GM21825 (cell line): ENCODE measurements around the gene NUDT5.

Source experiments
- ATAC-seq: cut with Tn5 transposase; IDR thresholded peaks from one replicate; pipeline ENCODE4 v1.9.1; 2021; ENCODE audit warnings: mild to moderate bottlenecking, moderate library complexity; ENCODE audit not compliant: unreplicated experiment

Gene NUDT5

DNA sequence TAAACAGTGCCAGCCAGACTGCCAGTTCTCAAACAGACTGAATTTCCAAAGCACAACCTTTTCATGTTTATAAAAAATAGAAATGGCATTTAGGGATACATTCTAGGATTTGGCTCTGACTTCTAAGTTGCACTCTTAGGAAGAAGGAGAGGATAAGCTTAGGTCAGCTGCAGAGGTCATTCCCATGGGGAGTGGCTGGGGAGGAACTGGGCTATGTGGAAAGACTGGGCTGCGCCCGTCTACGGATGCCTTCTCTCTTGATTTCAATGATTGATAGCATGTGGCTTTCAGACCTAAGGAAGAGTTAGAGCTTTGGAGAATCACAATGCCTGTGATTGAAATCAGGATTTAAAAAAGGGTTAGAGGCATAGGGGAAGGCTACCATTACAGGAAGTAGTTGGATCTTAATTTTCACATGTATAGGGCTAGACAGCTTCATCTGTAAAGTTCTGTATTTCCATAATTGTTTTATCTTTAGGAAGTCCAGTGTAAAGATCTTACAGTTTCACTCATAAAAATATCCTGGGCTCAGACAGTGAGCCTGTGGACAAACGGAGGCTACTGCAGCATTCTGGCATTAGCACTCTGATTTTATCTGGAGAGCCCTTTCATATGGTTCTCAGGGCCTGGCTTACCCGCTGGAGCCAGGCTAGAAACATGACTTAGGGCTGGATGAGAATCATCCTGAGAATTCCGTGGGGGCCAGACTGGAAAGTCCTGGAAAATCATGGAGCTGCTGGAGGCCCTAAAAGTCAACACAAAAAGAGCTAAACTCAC, 29.5 kb downstream of the NUDT5 start:
- no peak for ATAC-seq

DNA sequence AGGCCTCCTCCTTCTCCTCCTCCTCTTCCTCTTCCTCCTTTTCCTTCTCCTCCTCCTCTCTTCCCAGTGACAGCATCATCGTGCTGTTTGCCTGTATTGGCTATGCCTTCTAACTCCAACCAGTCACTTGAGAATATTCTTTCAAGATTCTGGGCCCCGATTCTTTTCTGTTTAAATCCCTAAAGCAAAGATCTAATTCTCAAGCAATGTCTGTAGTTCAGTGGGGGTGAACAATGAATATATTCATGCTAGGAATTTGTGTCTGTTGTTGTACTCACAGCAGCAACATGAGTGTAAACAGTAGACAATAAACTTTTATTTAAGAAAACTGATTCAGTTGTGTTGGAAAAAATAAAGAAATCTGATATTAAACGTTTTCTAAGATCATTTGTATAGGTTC, 30.7 kb downstream of the NUDT5 start:
- no peak for ATAC-seq

DNA sequence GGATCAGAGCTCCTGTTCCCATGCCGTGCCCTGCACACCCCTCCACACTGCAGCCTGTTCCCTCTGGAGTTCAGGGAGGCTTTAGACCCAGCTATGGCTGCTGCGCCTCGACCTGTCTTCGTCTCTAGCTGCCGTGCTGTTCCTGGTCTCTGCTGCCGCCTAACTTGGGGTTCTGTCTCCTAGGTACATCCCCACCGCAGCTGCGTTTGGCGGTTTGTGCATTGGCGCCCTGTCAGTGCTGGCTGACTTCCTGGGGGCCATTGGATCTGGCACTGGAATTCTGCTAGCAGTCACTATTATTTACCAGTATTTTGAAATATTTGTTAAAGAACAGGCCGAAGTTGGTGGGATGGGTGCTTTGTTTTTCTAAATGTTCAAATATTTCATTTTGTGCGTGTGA, 31.6 kb downstream of the NUDT5 start:
- no peak for ATAC-seq

DNA sequence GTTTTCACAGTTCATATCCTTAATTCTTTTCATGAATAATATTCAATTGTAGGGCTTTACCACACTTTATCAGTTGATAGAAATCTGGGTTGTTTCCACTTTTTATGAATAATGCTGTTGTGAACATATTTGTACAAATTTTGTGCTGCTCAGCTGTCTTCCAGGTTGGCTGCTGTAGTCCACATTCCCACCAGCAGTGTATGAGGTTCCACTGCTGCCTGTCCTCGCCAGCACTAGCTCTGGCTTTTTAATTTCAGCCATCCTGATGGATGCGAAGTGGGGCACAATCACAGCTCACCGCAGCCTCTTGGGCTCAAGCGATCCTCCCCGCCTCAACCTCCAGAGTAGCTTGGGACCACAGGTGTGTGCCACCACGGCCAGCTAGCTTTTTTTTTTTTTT, 32.8 kb downstream of the NUDT5 start:
- ATAC-seq = no peak

DNA sequence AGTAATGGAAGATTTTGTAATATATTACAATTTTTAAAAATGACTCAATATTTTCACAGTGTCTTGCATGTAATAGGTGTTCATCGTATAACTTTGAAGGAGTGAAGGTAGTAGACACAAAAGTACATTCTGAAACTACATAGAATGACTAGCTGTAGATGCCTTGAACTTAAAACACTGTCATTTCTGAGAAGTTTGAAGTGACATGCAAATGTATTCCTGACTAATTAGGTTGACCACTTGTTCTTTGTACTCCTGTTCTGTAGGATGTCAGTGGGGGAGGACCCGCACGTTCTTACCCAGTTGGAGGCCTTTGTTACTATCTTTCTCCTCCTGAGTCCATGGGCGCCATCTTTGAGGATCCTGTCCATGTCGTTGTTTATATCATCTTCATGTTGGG, 35.0 kb downstream of the NUDT5 start:
- ATAC-seq = no peak

- no peak for ATAC-seq
These were observed 37.6 kb downstream of the NUDT5 start for GRCh38 chr10:12158111-12158510.

- no peak for ATAC-seq
These were observed 39.1 kb downstream of the NUDT5 start for GRCh38 chr10:12156367-12157123.

DNA sequence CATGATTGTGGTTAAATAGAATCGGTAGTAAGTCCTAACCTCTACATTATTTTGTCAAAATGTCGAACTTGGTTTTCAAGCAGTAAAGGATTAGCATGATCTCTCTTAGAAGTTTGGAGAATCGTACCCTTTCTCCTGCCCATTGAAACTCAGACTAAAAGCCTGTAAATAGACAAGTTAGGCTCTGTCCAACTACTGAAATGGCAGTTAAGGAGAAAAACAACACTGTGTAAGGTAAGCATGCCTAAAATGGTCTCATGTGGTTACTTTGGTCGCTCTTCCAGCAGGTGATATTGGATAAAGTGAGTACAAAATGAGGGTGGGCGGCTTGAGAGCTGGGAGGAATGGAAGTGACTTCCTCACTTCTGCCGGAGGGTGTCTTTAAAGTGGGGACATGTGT, 41.2 kb downstream of the NUDT5 start:
- ATAC-seq = no peak

DNA sequence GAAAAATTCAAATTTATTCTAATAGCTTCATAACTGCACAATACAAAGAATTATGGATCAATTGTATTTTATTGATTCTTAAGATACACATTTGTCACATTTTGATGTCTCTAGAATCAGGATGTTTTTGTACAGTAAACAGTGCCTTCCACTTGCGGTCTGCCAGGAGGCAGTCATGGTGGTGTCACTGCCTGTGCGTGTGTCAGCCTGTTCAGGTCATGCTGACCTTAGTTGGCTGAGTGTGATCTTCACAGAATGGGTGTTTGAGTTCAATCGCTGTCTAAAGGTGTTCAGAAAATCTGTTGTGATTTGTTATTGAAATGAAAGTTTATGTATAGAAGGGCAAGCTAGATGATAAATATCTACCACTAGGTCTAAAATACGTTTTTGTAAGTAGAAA, 45.5 kb downstream of the NUDT5 start:
- no peak for ATAC-seq

- no peak for ATAC-seq
These were observed 51.2 kb downstream of the NUDT5 start for GRCh38 chr10:12144538-12144937.

GRCh38 chr10:12140038-12140437, 55.7 kb downstream of the NUDT5 start:
- no peak for ATAC-seq

- ATAC-seq = no peak
These were observed 60.1 kb downstream of the NUDT5 start for GRCh38 chr10:12135631-12136030.

DNA sequence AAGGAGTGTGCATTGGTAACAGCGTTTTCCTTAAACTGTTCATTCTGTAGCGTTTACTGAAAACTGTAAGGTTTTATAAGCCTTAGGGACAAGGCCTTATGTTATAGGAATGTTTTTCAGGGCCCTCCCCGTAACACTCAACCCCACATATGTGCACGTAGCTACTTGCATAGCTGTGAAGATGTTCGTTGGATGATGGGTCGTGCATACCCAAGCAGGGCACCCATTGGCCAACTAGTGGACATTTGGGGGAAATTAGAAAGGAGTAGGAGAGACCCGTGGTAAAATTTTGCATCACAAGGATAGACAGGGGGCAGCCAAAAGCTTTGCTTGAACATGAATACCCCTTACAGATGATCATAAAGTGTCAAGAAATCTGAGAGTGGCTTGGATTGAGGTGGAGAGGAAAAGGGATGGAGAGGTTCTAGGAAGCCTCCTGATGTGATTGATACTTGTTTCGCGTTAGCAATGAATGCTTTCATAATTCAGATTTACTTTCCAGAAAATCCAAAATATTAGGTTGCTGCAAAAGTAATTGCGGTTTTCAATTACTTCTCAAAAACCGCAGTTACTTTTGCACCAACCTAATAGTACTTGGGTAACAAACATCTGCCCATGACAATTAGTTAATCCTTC, 65.3 kb downstream of the NUDT5 start:
- peak; percentile 37 for ATAC-seq

- peak; percentile 88 for ATAC-seq
These were observed 66.2 kb downstream of the NUDT5 start, which contains the start of gene SEC61A2 for GRCh38 chr10:12129222-12130111. TSS of gene SEC61A2 (plus strand) at chr10:12129677. CDS start at chr10:12129788, 111 bp downstream.

GRCh38 chr10:12121673-12122072, 74.0 kb downstream of the NUDT5 start:
- ATAC-seq = no peak
